B cell (primary cell): ENCODE results near the gene ATP1A4. TPM values are rescaled to one million over a fixed set of nuclear protein-coding genes. Genes with fewer than 3 reads are reported as not detected.
"Not testable (repeated sequence)": the region's sequence is repeated elsewhere in the genome, so short reads cannot be mapped to it uniquely, and the experiment has no call there.

ENCODE experiments used
- ATAC-seq: fragments of 200-7000 bp; cut with Tn5 transposase; one replicate; pipeline ENCODE4 v1.10.0; 2021; ENCODE audit warnings: low read depth, mild to moderate bottlenecking, moderate number of reproducible peaks, moderate library complexity
- CTCF ChIA-PET: fragments of 350-600 bp; sonication (Branson Sonifier 250); formaldehyde crosslinking; loops from one replicate; lab custom pipeline; 2021; ENCODE audit warnings: antibody characterized with exemption, inconsistent platforms; lab: Charles Lee
- POLR2A ChIA-PET: fragments of 350-600 bp; sonication (Branson Sonifier 250); formaldehyde crosslinking; loops from one replicate; lab custom pipeline; 2021; ENCODE audit warnings: antibody characterized with exemption; lab: Charles Lee
- DNase-seq: peaks from one replicate; pipeline ENCODE4 v3.0.0; 2013
- H2AFZ ChIP-seq: 2 replicates; pipeline ENCODE4 v1.6.1; 2012; ENCODE audit warnings: mild to moderate bottlenecking, low read depth, low read length; ENCODE audit not compliant: insufficient read depth, poor library complexity, severe bottlenecking
- H3K27ac ChIP-seq, 2 donors: 1 replicate in 1 of 2; 2 replicates in 1 of 2; pipeline ENCODE4 v1.5.1; 2012 to 2013; ENCODE audit warnings: low read length in 2 of 2, mild to moderate bottlenecking in 2 of 2, moderate library complexity in 1 of 2
- H3K27me3 ChIP-seq, 4 experiments: fragments of 200-600 bp in 1 of 4; sonication (generic) in 1 of 4; replicated peaks in 1 of 4; 1 replicate in 2 of 4; 2 replicates in 2 of 4; pipeline versions ENCODE4 v1.6.1 to v1.7.0; 2013 to 2016; ENCODE audit warnings: low read length in 3 of 4, mild to moderate bottlenecking in 2 of 4, mixed read lengths in 1 of 4, moderate library complexity in 1 of 4; ENCODE audit not compliant: insufficient read depth in 4 of 4, control insufficient read depth in 3 of 4; ENCODE audit errors: control extremely low read depth in 1 of 4
- H3K36me3 ChIP-seq, 2 experiments: replicated peaks in 1 of 2; 1 replicate in 1 of 2; 2 replicates in 1 of 2; pipeline versions ENCODE4 v1.6.1 to v1.7.1; 2013; ENCODE audit warnings: low read length in 1 of 2; ENCODE audit not compliant: insufficient read depth in 2 of 2, control insufficient read depth in 1 of 2; ENCODE audit errors: control extremely low read depth in 1 of 2, extremely low read depth in 1 of 2
- H3K4me1 ChIP-seq, 2 donors: fragments of 200-600 bp in 1 of 2; sonication (generic) in 1 of 2; 1 replicate in 1 of 2; 2 replicates in 1 of 2; pipeline versions ENCODE4 v1.5.1 to v1.6.1; 2013 to 2017; ENCODE audit warnings: low read length in 2 of 2; ENCODE audit not compliant: control insufficient read depth in 2 of 2, insufficient read depth in 2 of 2
- H3K4me2 ChIP-seq: replicated peaks from 2 replicates; pipeline ENCODE3; 2012; ENCODE audit warnings: mild to moderate bottlenecking, low read depth, low read length; ENCODE audit not compliant: poor library complexity, severe bottlenecking
- H3K4me3 ChIP-seq, 5 experiments: fragments of 200-600 bp in 1 of 5; sonication (generic) in 1 of 5; 1 replicate in 3 of 5; 2 replicates in 2 of 5; pipeline versions ENCODE4 v1.5.1 to v1.7.0; 2011 to 2016; ENCODE audit warnings: low read length in 4 of 5, mild to moderate bottlenecking in 4 of 5, low read depth in 2 of 5, control low read depth in 1 of 5, moderate library complexity in 1 of 5; ENCODE audit not compliant: insufficient read depth in 1 of 5; ENCODE audit errors: control extremely low read depth in 1 of 5, extremely low read depth in 1 of 5
- H3K79me2 ChIP-seq: fragments of 200-600 bp; sonication (generic); one replicate; pipeline ENCODE4 v1.6.0; 2016; ENCODE audit warnings: low read length; ENCODE audit not compliant: control insufficient read depth, insufficient read depth
- H3K9ac ChIP-seq: fragments of 200-600 bp; sonication (generic); 2 replicates; pipeline ENCODE4 v1.6.1; 2017; ENCODE audit warnings: mild to moderate bottlenecking, low read length, moderate library complexity
- H3K9me3 ChIP-seq, 3 donors: one replicate each; pipeline versions ENCODE4 v1.6.1 to v1.7.1; 2013; ENCODE audit warnings: low read length in 2 of 3; ENCODE audit not compliant: control insufficient read depth in 2 of 3, insufficient read depth in 1 of 3; ENCODE audit errors: control extremely low read depth in 1 of 3
- H4K20me1 ChIP-seq: 2 replicates; pipeline ENCODE4 v1.6.0; 2012; ENCODE audit warnings: mild to moderate bottlenecking, low read length; ENCODE audit not compliant: insufficient read depth, control insufficient read depth, poor library complexity, severe bottlenecking
- H3K27ac Mint-ChIP-seq: one replicate; pipeline ENCODE4 v1.8.0; 2021; ENCODE audit warnings: mixed read lengths
- H3K27me3 Mint-ChIP-seq: one replicate; pipeline ENCODE4 v1.8.0; 2021; ENCODE audit warnings: mixed read lengths
- H3K4me1 Mint-ChIP-seq: one replicate; pipeline ENCODE4 v1.8.0; 2021; ENCODE audit warnings: mixed read lengths
- H3K4me3 Mint-ChIP-seq: one replicate; pipeline ENCODE4 v1.8.0; 2021; ENCODE audit warnings: mixed read lengths
- H3K9me3 Mint-ChIP-seq: one replicate; pipeline ENCODE4 v1.8.0; 2022; ENCODE audit warnings: mixed read lengths; ENCODE audit not compliant: insufficient read depth
- EZH2 ChIP-seq: IDR thresholded peaks from 2 replicates; pipeline ENCODE4 v1.6.1; 2012; ENCODE audit warnings: borderline replicate concordance, low read depth, mild to moderate bottlenecking, moderate library complexity, low read length; ENCODE audit not compliant: insufficient read depth, poor library complexity, severe bottlenecking
- WGBS: methylation state at CpG from one replicate; pipeline ENCODE4 v1.1.5; 2013; ENCODE audit warnings: missing lambda C conversion rate; ENCODE audit not compliant: insufficient coverage; 5-methylcytosine and 5-hydroxymethylcytosine counted together
- intact Hi-C: fragments of 100-400 bp; cut with micrococcal nuclease; formaldehyde crosslinking; loops from one replicate; pipeline ENCODE4 v1.10.0; 2022
- polyA plus RNA-seq: library from polyadenylated mRNA; depleted of rRNA; stranded (reverse); fragments of >200 nt; gene quantifications from 2 replicates; pipeline ENCODE4 v1.2.3, GENCODE V29; 2012
- total RNA-seq, 2 donors: library from RNA; stranded (reverse); fragments of 120-200 nt in 1 of 2; gene quantifications; 1 replicate in 1 of 2; 2 replicates in 1 of 2; pipeline versions ENCODE4 v1.2.3 to v1.2.4, GENCODE V29; 2013 to 2022
- TF ChIP-seq, protein P1 (sequence below): fragments of 200-600 bp; IDR thresholded peaks from one replicate; pipeline ENCODE4 v1.8.0; 2022; ENCODE audit warnings: antibody characterized with exemption, mild to moderate bottlenecking

ATP1A4 gene
- total and polyA plus RNA-seq, 2 donors (not counting 1 experiment from before 2014, with no cell fraction given): 0.12 TPM; not detected in 1

- Histone ChIP-seq H2AFZ (no peak overlapping the region), H4K20me1 (no peaks in the 10 kb centered on the region), H3K9me3 (no peaks in the 10 kb centered on the region), H3K9ac (no peak overlapping the region), H3K4me1 (no peaks in the 10 kb centered on the region), H3K27ac (no peak overlapping the region), H3K79me2 (no peaks in the 10 kb centered on the region), H3K36me3 (no peaks in the 10 kb centered on the region), H3K4me2 (no peak overlapping the region), H3K27me3 (peaks cover 0 to 3% (median 0%) of the 10 kb centered on the region in 4 experiments), H3K4me3 (no peak overlapping the region)
- peaks cover 7% of the 10 kb centered on the region for H3K27me3 Mint-ChIP-seq
- no peak for DNase-seq
- TF ChIP-seq, protein P1, sequence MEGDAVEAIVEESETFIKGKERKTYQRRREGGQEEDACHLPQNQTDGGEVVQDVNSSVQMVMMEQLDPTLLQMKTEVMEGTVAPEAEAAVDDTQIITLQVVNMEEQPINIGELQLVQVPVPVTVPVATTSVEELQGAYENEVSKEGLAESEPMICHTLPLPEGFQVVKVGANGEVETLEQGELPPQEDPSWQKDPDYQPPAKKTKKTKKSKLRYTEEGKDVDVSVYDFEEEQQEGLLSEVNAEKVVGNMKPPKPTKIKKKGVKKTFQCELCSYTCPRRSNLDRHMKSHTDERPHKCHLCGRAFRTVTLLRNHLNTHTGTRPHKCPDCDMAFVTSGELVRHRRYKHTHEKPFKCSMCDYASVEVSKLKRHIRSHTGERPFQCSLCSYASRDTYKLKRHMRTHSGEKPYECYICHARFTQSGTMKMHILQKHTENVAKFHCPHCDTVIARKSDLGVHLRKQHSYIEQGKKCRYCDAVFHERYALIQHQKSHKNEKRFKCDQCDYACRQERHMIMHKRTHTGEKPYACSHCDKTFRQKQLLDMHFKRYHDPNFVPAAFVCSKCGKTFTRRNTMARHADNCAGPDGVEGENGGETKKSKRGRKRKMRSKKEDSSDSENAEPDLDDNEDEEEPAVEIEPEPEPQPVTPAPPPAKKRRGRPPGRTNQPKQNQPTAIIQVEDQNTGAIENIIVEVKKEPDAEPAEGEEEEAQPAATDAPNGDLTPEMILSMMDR: no peak
- TF ChIP-seq EZH2: no peak
- H3K9me3 Mint-ChIP-seq: no peaks in the 10 kb centered on the region
- H3K4me1 Mint-ChIP-seq: peaks cover 2% of the 10 kb centered on the region
- H3K4me3 Mint-ChIP-seq: no peak overlapping the region
- no peak for ATAC-seq
- H3K27ac Mint-ChIP-seq: no peak overlapping the region
- CTCF ChIA-PET: interaction anchor here (0.6 to 3.4 kb wide), 6 partner anchors 9 to 268 kb away, joined by 3 to 15 read pairs (median 4); no protein-coding TSS in a partner anchor
- POLR2A ChIA-PET: no interaction called here
- WGBS: 100% methylated on average over 3 of the region's 4 CpGs
- intact Hi-C loops: no loop called here
These were observed 41.7 kb upstream of the ATP1A4 start for GRCh38 chr1:160109686-160110085.

- H3K27ac ChIP-seq, H3K27ac Mint-ChIP-seq, H3K9me3 Mint-ChIP-seq, H3K36me3 ChIP-seq, ATAC-seq, H3K79me2 ChIP-seq, DNase-seq, H3K4me3 ChIP-seq, POLR2A ChIA-PET, H3K4me1 Mint-ChIP-seq, H2AFZ ChIP-seq, H3K4me3 Mint-ChIP-seq, H3K9ac ChIP-seq, H3K9me3 ChIP-seq, H3K4me2 ChIP-seq, H3K4me1 ChIP-seq, H4K20me1 ChIP-seq, intact Hi-C loops: not testable (repeated sequence)
- peaks cover 10% of the 10 kb centered on the region for H3K27me3 Mint-ChIP-seq
- peaks cover 0 to 13% (median under 1%) of the 10 kb centered on the region in 4 experiments for H3K27me3 ChIP-seq
- 96% methylated on average over 4 of the region's 10 CpGs for WGBS
- CTCF ChIA-PET: interaction anchor here (1.2 to 1.6 kb wide), 2 partner anchors 26 to 141 kb away, joined by 3 to 4 read pairs; no protein-coding TSS in a partner anchor
These were observed 39.9 kb upstream of the ATP1A4 start for GRCh38 chr1:160111462-160111861.
